Measurements from ENCODE around the gene FHOD3.

The FHOD3 gene

GRCh38 chr18:36724169-36724568 lies 426.7 kb downstream of the FHOD3 start:
- no peak for DNase-seq (ENCODE audit: low read depth)
- TF ChIP-seq, protein P1, sequence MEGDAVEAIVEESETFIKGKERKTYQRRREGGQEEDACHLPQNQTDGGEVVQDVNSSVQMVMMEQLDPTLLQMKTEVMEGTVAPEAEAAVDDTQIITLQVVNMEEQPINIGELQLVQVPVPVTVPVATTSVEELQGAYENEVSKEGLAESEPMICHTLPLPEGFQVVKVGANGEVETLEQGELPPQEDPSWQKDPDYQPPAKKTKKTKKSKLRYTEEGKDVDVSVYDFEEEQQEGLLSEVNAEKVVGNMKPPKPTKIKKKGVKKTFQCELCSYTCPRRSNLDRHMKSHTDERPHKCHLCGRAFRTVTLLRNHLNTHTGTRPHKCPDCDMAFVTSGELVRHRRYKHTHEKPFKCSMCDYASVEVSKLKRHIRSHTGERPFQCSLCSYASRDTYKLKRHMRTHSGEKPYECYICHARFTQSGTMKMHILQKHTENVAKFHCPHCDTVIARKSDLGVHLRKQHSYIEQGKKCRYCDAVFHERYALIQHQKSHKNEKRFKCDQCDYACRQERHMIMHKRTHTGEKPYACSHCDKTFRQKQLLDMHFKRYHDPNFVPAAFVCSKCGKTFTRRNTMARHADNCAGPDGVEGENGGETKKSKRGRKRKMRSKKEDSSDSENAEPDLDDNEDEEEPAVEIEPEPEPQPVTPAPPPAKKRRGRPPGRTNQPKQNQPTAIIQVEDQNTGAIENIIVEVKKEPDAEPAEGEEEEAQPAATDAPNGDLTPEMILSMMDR (IDR thresholded peaks at IDR 0.05; ENCODE audit: insufficient read depth, low read depth, low read length, missing control alignments) = no peak
- no peak overlapping the region for H3K4me3 ChIP-seq (ENCODE audit: low read depth, low read length)

- no peak for DNase-seq (ENCODE audit: low read depth)
- no peak overlapping the region for H3K4me3 ChIP-seq (ENCODE audit: low read depth, low read length)
Measured at GRCh38 chr18:36724591-36725001, 427.1 kb downstream of the FHOD3 start.

DNA sequence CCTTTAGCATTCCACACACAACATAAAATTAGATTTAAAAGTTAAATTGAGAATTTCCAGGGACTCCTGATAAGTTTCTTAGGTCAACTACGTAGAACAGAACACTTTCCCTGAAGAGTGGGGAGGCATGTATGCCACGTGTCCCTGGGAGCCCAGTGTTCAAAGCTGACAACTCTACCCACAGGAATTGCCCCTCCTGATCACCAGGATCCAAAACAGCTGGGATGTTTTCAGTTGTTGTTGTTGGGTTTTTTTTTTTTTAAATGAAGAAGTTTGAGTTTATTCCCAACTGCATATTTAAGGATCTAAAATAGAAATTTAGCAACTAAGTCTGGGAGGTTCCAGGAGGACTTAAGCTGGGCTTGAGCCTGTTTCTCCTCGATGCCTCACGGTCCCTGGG lies 430.8 kb downstream of the FHOD3 start:
- no peak for DNase-seq (ENCODE audit: low read depth)
- H3K4me3 ChIP-seq (ENCODE audit: low read depth, low read length) = no peak overlapping the region

More at GRCh38 chr18:36724591-36725001, 427.1 kb downstream of the FHOD3 start:
- TF ChIP-seq, protein P1 (IDR thresholded peaks at IDR 0.05; ENCODE audit: insufficient read depth, low read depth, low read length, missing control alignments) = no peak

DNA sequence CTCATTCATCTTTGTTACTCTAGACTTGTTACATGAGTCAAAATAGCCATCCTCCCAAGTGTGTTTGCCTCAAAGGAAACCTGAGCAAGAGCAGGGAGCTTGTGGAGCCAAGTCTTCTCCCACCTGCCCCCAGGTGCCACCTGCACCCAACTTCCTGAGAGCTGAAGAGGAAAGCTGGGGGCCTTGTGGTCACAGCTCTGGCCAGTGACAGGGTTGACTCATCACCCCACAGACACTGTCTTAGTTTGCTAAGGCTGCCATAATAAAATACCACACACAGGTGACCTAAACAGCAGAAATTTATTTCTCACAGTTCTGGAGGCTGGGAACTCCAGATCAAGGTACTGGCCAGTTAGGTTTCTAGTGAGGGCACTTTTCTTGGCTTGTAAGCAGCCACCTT lies 431.7 kb downstream of the FHOD3 start:
- peak; percentile 39 for DNase-seq (ENCODE audit: low read depth)
- TF ChIP-seq, protein P1 (IDR thresholded peaks at IDR 0.05; ENCODE audit: insufficient read depth, low read depth, low read length, missing control alignments) = no peak
- no peak overlapping the region for H3K4me3 ChIP-seq (ENCODE audit: low read depth, low read length)

More for the DNA sequence above, 430.8 kb downstream of the FHOD3 start:
- TF ChIP-seq, protein P1 (IDR thresholded peaks at IDR 0.05; ENCODE audit: insufficient read depth, low read depth, low read length, missing control alignments) = no peak

DNA sequence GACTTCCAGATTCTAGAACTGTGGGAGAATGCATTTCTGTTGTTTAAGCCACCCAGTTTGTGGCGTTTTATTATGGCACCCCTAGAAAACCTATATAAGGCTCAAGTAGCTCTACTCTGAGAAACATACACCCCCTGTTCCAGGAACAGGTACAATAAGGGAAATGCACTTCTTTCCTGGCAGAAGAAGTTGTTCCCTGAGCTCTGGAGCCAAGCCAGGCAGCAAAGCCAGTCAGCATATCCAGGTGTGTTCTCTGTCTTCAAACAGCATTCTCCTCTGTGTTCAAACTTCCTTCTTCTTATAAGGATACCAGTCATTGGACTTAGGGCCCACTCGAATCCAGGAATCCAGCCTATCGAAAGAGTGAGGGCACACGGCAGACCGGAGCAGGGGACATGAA lies 434.8 kb downstream of the FHOD3 start:
- no peak for DNase-seq (ENCODE audit: low read depth)
- TF ChIP-seq, protein P1 (IDR thresholded peaks at IDR 0.05; ENCODE audit: insufficient read depth, low read depth, low read length, missing control alignments) = no peak
- H3K4me3 ChIP-seq (ENCODE audit: low read depth, low read length) = no peak overlapping the region

DNA sequence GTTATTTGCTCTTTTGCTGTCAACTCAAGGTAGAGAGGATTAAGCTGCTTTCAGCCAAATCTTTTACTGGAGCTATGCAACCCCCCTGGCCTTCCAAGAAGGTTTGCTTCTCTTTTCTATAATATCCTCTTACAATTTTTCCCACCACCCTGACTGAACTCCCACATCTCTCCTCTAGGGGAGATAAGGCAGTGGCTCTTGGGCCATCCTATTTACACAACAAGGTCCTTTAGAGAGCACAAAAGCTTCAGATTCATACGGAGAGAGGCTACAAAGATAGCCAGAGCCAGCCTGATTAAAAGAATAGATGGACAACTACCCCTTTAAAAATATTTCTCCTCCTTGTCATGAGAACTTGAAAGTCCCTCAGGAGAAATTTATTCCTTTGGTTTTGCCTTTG lies 435.6 kb downstream of the FHOD3 start:
- TF ChIP-seq, protein P1 (IDR thresholded peaks at IDR 0.05; ENCODE audit: insufficient read depth, low read depth, low read length, missing control alignments) = peak; percentile 3
- DNase-seq (ENCODE audit: low read depth) = no peak
- no peak overlapping the region for H3K4me3 ChIP-seq (ENCODE audit: low read depth, low read length)

- H3K4me3 ChIP-seq (ENCODE audit: low read depth, low read length) = no peak overlapping the region
- no peak for DNase-seq (ENCODE audit: low read depth)
- TF ChIP-seq, protein P1 (IDR thresholded peaks at IDR 0.05; ENCODE audit: insufficient read depth, low read depth, low read length, missing control alignments) = no peak
Measured at GRCh38 chr18:36734596-36734995, 437.1 kb downstream of the FHOD3 start.
